GM23338 (cell line): ENCODE results near the gene PHACTR1. TPM values are rescaled to one million over a fixed set of nuclear protein-coding genes. Genes with fewer than 3 reads are reported as not detected.

Source experiments
- ATAC-seq: fragments of 200-7000 bp; cut with Tn5 transposase; 3 replicates; pipeline ENCODE4 v1.9.1; 2020
- DNase-seq: peaks from one replicate; pipeline ENCODE4 v3.0.0-alpha.2; 2015; ENCODE audit warnings: low spot score
- H2AFZ ChIP-seq: fragments of 200-600 bp; sonication (generic); 2 replicates; pipeline ENCODE4 v1.8.0; 2016; ENCODE audit warnings: antibody characterized with exemption, mild to moderate bottlenecking, moderate library complexity
- H3F3A ChIP-seq: fragments of 200-600 bp; sonication (generic); replicated peaks from 2 replicates; pipeline ENCODE4 v1.8.0; 2017; ENCODE audit warnings: antibody characterized with exemption, mixed run types, low read depth
- H3K27ac ChIP-seq: fragments of 200-600 bp; sonication (generic); 2 replicates; pipeline ENCODE4 v1.6.1; 2016; ENCODE audit warnings: low read depth
- H3K27me3 ChIP-seq: fragments of 200-600 bp; sonication (generic); 2 replicates; pipeline ENCODE4 v1.8.0; 2016; ENCODE audit warnings: mild to moderate bottlenecking, mixed run types, moderate library complexity; ENCODE audit not compliant: insufficient read depth
- H3K36me3 ChIP-seq: fragments of 200-600 bp; sonication (generic); 2 replicates; pipeline ENCODE4 v1.8.0; 2016; ENCODE audit warnings: mild to moderate bottlenecking; ENCODE audit not compliant: insufficient read depth
- H3K4me1 ChIP-seq: fragments of 200-600 bp; sonication (generic); 2 replicates; pipeline ENCODE4 v1.8.0; 2016; ENCODE audit warnings: mild to moderate bottlenecking, moderate library complexity; ENCODE audit not compliant: insufficient read depth
- H3K4me2 ChIP-seq: fragments of 200-600 bp; sonication (generic); 2 replicates; pipeline ENCODE4 v1.7.1; 2017; ENCODE audit warnings: mixed run types
- H3K4me3 ChIP-seq: fragments of 200-600 bp; sonication (generic); 2 replicates; pipeline ENCODE4 v1.6.1; 2016; ENCODE audit warnings: mixed run types
- H3K79me2 ChIP-seq: fragments of 200-600 bp; sonication (generic); replicated peaks from 2 replicates; pipeline ENCODE4 v1.8.0; 2017; ENCODE audit warnings: mild to moderate bottlenecking; ENCODE audit not compliant: insufficient read depth
- H3K9me2 ChIP-seq: fragments of 200-600 bp; sonication (generic); 2 replicates; pipeline ENCODE4 v1.8.0; 2017; ENCODE audit not compliant: insufficient read depth
- H4K20me1 ChIP-seq: fragments of 200-600 bp; sonication (generic); replicated peaks from 2 replicates; pipeline ENCODE4 v1.8.0; 2017; ENCODE audit warnings: mild to moderate bottlenecking; ENCODE audit not compliant: insufficient read depth
- H3K27ac Mint-ChIP-seq: 2 replicates; pipeline ENCODE4 v1.8.0; 2020; ENCODE audit warnings: inconsistent platforms, mild to moderate bottlenecking, moderate library complexity, mixed read lengths
- H3K27me3 Mint-ChIP-seq: 3 replicates; pipeline ENCODE4 v1.8.0; 2022; ENCODE audit warnings: low read depth, mild to moderate bottlenecking, moderate library complexity, mixed read lengths, inconsistent platforms; ENCODE audit not compliant: insufficient read depth, poor library complexity
- H3K36me3 Mint-ChIP-seq: 3 replicates; pipeline ENCODE4 v1.8.0; 2021; ENCODE audit warnings: low read depth, mild to moderate bottlenecking, inconsistent platforms, moderate library complexity, mixed read lengths
- H3K4me1 Mint-ChIP-seq: 3 replicates; pipeline ENCODE4 v1.8.0; 2020; ENCODE audit warnings: mild to moderate bottlenecking, inconsistent platforms, mixed read lengths
- H3K4me3 Mint-ChIP-seq: 3 replicates; pipeline ENCODE4 v1.8.0; 2021; ENCODE audit warnings: moderate library complexity, mild to moderate bottlenecking, inconsistent platforms, mixed read lengths
- H3K9me3 Mint-ChIP-seq: 3 replicates; pipeline ENCODE4 v1.8.0; 2020; ENCODE audit warnings: moderate library complexity, mild to moderate bottlenecking, inconsistent platforms, mixed read lengths
- CREB1 ChIP-seq: fragments of 250-450 bp; sonication (Bioruptor Pico); IDR thresholded peaks from 2 replicates; pipeline ENCODE4 v1.5.0; 2020; ENCODE audit warnings: low read depth, mild to moderate bottlenecking, moderate library complexity
- CTCF ChIP-seq, 2 experiments: fragments of 200-600 bp in 1 of 2; sonication (generic) in 1 of 2; conservative IDR thresholded peaks; 2 replicates each; pipeline versions ENCODE4 v1.5.1 to v1.6.1; 2016 to 2017; ENCODE audit warnings: antibody characterized with exemption in 2 of 2, low read depth in 2 of 2, mild to moderate bottlenecking in 2 of 2, moderate library complexity in 1 of 2
- ETS1 ChIP-seq: IDR thresholded peaks from 2 replicates; pipeline ENCODE4 v1.6.1; 2016; ENCODE audit warnings: antibody characterized with exemption
- EZH2phosphoT487 ChIP-seq: fragments of 200-600 bp; sonication (generic); IDR thresholded peaks from one replicate; pipeline ENCODE4 v1.8.1; 2018; ENCODE audit warnings: antibody characterized with exemption; ENCODE audit not compliant: unreplicated experiment
- JUNB ChIP-seq: IDR thresholded peaks from one replicate; pipeline ENCODE4 v1.6.1; 2016; ENCODE audit warnings: antibody characterized with exemption; ENCODE audit not compliant: unreplicated experiment
- NANOG ChIP-seq: IDR thresholded peaks from 2 replicates; pipeline ENCODE4 v1.6.1; 2016; ENCODE audit warnings: antibody characterized with exemption, borderline replicate concordance
- POLR2AphosphoS5 ChIP-seq: IDR thresholded peaks from 2 replicates; pipeline ENCODE4 v1.6.1; 2016; ENCODE audit warnings: antibody characterized with exemption, low read depth
- REST ChIP-seq: IDR thresholded peaks from one replicate; pipeline ENCODE4 v1.6.1; 2018; ENCODE audit warnings: antibody characterized with exemption; ENCODE audit not compliant: unreplicated experiment
- ZNF331 ChIP-seq: fragments of 250-450 bp; sonication (Bioruptor Pico); IDR thresholded peaks from 2 replicates; pipeline ENCODE4 v1.5.0; 2020; ENCODE audit warnings: low read depth, mild to moderate bottlenecking, moderate library complexity
- ZNF462 ChIP-seq: fragments of 250-450 bp; sonication (Bioruptor Pico); IDR thresholded peaks from 2 replicates; pipeline ENCODE4 v1.5.0; 2020; ENCODE audit warnings: mild to moderate bottlenecking, moderate library complexity
- polyA plus RNA-seq: library from polyadenylated mRNA; unstranded; fragments of >200 nt; fragmentation: Nextera tagmentation; extraction: Ambion mirVana; gene quantifications from 2 replicates; pipeline ENCODE4 v1.2.1, GENCODE V29; 2016
- total RNA-seq: library from RNA; depleted of rRNA; stranded (reverse); fragments of >200 nt; shearing (Covaris generic); gene quantifications from 2 replicates; pipeline ENCODE4 v1.2.3, GENCODE V29; 2014

Gene PHACTR1
- total and polyA plus RNA-seq, 2 experiments from 2014 or later, result 5.9 to 19.3 TPM

- TF ChIP-seq REST (no peak), ETS1 (no peak), POLR2AphosphoS5 (no peak)
Observed at GRCh38 chr6:12815089-12815488, 98.5 kb downstream of the PHACTR1 start (continued).

GRCh38 chr6:12815884-12816600 lies 99.5 kb downstream of the PHACTR1 start:
- Mint-ChIP-seq H3K4me1 (peaks cover 8% of the 10 kb centered on the region), H3K36me3 (no peaks in the 10 kb centered on the region; the same call in 2 of the 3 replicates), H3K27me3 (no peaks in the 10 kb centered on the region), H3K9me3 (no peaks in the 10 kb centered on the region), H3K27ac (no peak overlapping the region), H3K4me3 (no peak overlapping the region)
- no peaks in the 10 kb centered on the region for H3K36me3 ChIP-seq
- H2AFZ ChIP-seq, result no peak overlapping the region
- no peak overlapping the region for H3K27ac ChIP-seq
- H3K4me3 ChIP-seq, result no peak overlapping the region
- no peaks in the 10 kb centered on the region for H3K27me3 ChIP-seq
- DNase-seq (no peak), ATAC-seq (no peak)
- no peaks in the 10 kb centered on the region for H3K4me1 ChIP-seq
- no peak overlapping the region for H3K4me2 ChIP-seq
- H3K9me2 ChIP-seq, result no peaks in the 10 kb centered on the region
- no peaks in the 10 kb centered on the region for H3F3A ChIP-seq
- no peaks in the 10 kb centered on the region for H4K20me1 ChIP-seq
- H3K79me2 ChIP-seq, result no peaks in the 10 kb centered on the region
- TF ChIP-seq POLR2AphosphoS5, result no peak
- TF ChIP-seq CREB1 (CRISPR knock-in tag), result no peak
- no peak for TF ChIP-seq CTCF (conservative IDR thresholded peaks at IDR 0.05; ENCODE audit: low read depth in 2 of 2)
- no peak for TF ChIP-seq EZH2phosphoT487
- no peak for TF ChIP-seq ZNF331 (CRISPR knock-in tag)
- TF ChIP-seq NANOG, result no peak
- no peak for TF ChIP-seq ZNF462
- TF ChIP-seq JUNB, result no peak
